ENCODE data around the gene CEP104.

- no peak for TF ChIP-seq CTCF (conservative IDR thresholded peaks at IDR 0.05; ENCODE audit: low read depth, low read length)
- TF ChIP-seq EZH2 (IDR thresholded peaks at IDR 0.05; ENCODE audit: borderline replicate concordance, low read depth, low read length, poor library complexity, severe bottlenecking), result no peak
These were observed 31.7 kb downstream of the CEP104 start for GRCh38 chr1:3825356-3825755.
